Stimulated activated CD8-positive, alpha-beta memory T cell treated with anti-CD3 and anti-CD28 coated beads, Interleukin-7, amount 100 ng/mL, for 4 hours (primary cell): ENCODE results near the gene RXRA.

Source experiments
- DNase-seq, 2 donors: peaks; one replicate each; pipeline ENCODE4 v3.0.0-alpha.2; 2020; ENCODE audit warnings: low read depth in 2 of 2

Gene RXRA

GRCh38 chr9:134325813-134326723, at the start of gene RXRA:
Gene RXRA, plus strand, starts transcription at chr9:134326455. Its CDS starts 177 bp downstream, at chr9:134326632.
- DNase-seq: peak; percentile 56 to 77

GRCh38 chr9:134278286-134278685, 48.0 kb upstream of the RXRA start:
- DNase-seq: no peak

GRCh38 chr9:134278974-134279640, 47.1 kb upstream of the RXRA start:
- DNase-seq: no peak

- DNase-seq: no peak
These were observed 44.1 kb upstream of the RXRA start for GRCh38 chr9:134282138-134282650.

- DNase-seq: no peak
These were observed 43.1 kb upstream of the RXRA start for GRCh38 chr9:134283111-134283515.

GRCh38 chr9:134283692-134284265, 42.5 kb upstream of the RXRA start:
- DNase-seq: no peak

GRCh38 chr9:134284273-134284672, 42.0 kb upstream of the RXRA start:
- DNase-seq: no peak

- no peak for DNase-seq
These were observed 41.5 kb upstream of the RXRA start for GRCh38 chr9:134284741-134285140.

GRCh38 chr9:134285215-134285845, 40.9 kb upstream of the RXRA start:
- DNase-seq: no peak

- DNase-seq: no peak
These were observed 39.6 kb upstream of the RXRA start for GRCh38 chr9:134286471-134287245.

- no peak for DNase-seq
These were observed 38.4 kb upstream of the RXRA start for GRCh38 chr9:134287591-134288491.

- DNase-seq: no peak
These were observed 37.5 kb upstream of the RXRA start for GRCh38 chr9:134288746-134289145.

GRCh38 chr9:134289241-134289875, 36.9 kb upstream of the RXRA start:
- DNase-seq: no peak

GRCh38 chr9:134290603-134291451, 35.4 kb upstream of the RXRA start:
- DNase-seq: no peak

GRCh38 chr9:134291452-134291881, 34.8 kb upstream of the RXRA start:
- no peak for DNase-seq

GRCh38 chr9:134291961-134292871, 34.0 kb upstream of the RXRA start:
- DNase-seq: no peak

GRCh38 chr9:134293031-134293521, 33.2 kb upstream of the RXRA start:
- no peak for DNase-seq
